Transverse colon (tissue), 4 donors: Measurements from ENCODE around the gene ITGA11.

Experiments used
- CTCF ChIP-seq, 5 experiments: fragments of 200-600 bp in 3 of 5; fragments of 450-650 bp in 2 of 5; sonication (generic) in 3 of 5; IDR thresholded peaks; 1 replicate in 2 of 5; 2 replicates in 3 of 5; pipeline ENCODE4 v1.5.1; 2016 to 2017; ENCODE audit warnings: antibody characterized with exemption in 5 of 5, inconsistent platforms in 3 of 5, mild to moderate bottlenecking in 2 of 5, moderate library complexity in 1 of 5
- EP300 ChIP-seq: sonication (generic); formaldehyde crosslinking; IDR thresholded peaks from one replicate; pipeline ENCODE4 v1.6.1; 2017; ENCODE audit warnings: antibody characterized with exemption, low read depth
- POLR2A ChIP-seq: fragments of 450-650 bp; IDR thresholded peaks from one replicate; pipeline ENCODE4 v1.6.1; 2016; ENCODE audit warnings: antibody characterized with exemption, mild to moderate bottlenecking, moderate library complexity
- POLR2AphosphoS5 ChIP-seq, 3 donors: sonication (generic); formaldehyde crosslinking; IDR thresholded peaks; one replicate each; pipeline ENCODE4 v1.6.1; 2016; ENCODE audit warnings: antibody characterized with exemption in 3 of 3

GRCh38 chr15:68347392-68347791 lies 84.6 kb downstream of the ITGA11 start:
- no peak for TF ChIP-seq POLR2AphosphoS5 (IDR thresholded peaks at IDR 0.05)
- TF ChIP-seq POLR2A, result no peak
- TF ChIP-seq CTCF (IDR thresholded peaks at IDR 0.05), result no peak
- TF ChIP-seq EP300, result no peak
